Stimulated activated CD4-positive, alpha-beta T cell treated with anti-CD3 and anti-CD28 coated beads, Interleukin-4, amount 100 ng/mL, for 24 hours (primary cell): ENCODE results near the gene LYPD6.
"Not testable (repeated sequence)": the region's sequence is repeated elsewhere in the genome, so short reads cannot be mapped to it uniquely, and the experiment has no call there.

Experiments
- DNase-seq: peaks from one replicate; pipeline ENCODE4 v3.0.0-alpha.2; 2020

Gene LYPD6, protein sequence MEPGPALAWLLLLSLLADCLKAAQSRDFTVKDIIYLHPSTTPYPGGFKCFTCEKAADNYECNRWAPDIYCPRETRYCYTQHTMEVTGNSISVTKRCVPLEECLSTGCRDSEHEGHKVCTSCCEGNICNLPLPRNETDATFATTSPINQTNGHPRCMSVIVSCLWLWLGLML

DNA sequence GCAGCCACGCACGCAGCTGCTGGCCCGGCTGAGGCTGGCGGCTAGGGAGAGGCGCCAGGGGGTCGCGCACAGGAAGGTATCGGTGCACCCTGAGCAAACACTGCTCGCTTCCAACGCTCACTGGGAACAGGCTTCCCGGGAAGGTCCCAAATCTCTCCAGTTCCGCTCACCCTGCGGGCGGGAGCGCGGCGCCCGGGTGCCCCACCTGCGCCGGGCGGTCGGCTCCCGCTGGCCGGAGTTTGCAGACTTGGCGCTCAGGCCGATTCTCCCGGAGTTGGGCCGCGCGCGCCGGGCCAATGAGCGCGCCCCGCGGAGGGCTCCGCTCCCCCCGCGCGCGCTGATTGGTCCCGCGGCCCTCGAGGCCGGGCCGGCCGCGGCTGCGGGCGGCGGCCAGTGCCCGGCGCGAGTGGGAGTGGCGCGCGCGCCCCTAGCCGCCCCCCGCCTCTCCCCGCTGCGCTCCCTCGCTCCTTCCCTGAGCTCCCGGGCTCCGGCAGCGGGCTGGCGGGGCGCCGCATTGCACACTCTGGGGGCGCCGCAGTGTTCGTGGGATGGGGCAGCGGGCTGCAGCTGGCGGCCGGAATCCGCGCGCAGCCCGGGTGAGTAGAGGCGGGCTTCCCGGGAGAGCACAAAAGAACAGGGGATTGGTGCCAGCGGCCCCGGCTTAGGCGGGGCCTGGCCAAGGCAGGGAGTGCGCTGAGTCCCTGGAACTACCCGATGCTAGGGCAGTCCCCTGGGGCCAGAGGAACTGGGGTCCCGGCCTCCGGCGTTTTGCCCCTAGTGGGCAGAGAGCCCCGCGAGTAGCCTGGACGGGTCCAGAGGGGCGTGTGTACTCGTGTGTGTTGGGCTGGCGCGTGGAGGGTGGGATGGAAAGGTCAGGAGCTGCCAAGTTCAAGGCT is at the start of gene LYPD6:
LYPD6 (plus strand) TSS at position 461 of the 896 bp plus-strand sequence. CDS start 107,122 bp downstream, outside the sequence.
- no peak for DNase-seq

DNA sequence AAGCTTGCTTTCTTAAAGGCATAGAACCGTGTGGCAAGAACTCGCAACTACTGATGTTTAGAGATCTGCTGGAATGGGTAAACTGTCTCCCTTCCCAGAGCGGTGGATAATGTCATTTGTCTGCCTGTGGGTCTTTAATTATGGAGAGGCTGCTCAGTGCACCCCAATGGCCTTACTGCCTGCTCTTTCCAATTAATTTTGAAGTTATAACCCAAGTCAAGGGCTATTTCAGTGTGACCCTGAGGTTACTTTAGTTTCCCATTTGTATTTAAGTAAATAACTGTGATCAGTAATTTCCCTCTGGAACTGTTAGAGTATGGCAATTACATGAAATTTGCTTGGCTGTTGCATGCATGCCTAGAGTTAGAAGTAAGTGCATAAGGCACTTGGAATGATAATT is 48.9 kb upstream of the LYPD6 start:
- DNase-seq: no peak

DNA sequence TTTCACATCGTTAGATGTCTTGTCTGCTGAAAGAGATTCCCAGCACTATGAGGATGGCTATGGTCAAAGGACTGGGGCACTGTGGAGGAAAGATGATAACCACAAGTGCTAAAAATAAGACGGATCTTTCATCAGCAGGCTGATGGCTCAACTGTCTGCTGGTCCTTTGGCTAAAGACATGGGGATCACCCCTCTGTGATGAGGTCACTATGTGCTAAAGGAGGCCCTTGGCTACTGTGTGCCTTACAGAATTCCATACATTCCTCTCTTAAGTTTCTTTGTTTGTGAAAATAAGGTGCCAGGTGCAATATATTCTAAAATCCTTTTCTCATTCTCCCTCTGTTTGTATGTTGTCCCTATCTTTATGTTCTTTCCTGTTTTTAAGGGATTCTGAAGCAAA is 39.7 kb upstream of the LYPD6 start:
- DNase-seq: no peak

DNA sequence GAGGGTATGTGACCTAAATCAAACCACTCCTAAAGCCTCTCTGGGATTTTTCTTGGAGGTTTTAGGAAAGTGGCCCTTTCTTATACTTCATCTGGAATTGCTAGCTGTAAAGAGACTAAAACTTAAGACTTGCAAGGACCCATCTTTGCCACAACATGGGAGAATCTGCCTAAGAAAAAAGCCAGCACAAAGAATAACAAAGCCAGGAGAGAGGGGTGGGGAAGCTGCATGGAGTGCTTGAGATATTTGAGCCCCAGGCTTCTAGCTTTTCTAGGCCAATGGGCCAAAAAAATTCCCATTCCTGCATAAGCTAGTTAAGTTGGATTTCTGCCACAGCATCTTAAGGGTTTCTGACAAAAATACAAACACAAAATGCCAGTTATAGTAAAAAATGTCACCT is 38.5 kb upstream of the LYPD6 start:
- DNase-seq: no peak

DNA sequence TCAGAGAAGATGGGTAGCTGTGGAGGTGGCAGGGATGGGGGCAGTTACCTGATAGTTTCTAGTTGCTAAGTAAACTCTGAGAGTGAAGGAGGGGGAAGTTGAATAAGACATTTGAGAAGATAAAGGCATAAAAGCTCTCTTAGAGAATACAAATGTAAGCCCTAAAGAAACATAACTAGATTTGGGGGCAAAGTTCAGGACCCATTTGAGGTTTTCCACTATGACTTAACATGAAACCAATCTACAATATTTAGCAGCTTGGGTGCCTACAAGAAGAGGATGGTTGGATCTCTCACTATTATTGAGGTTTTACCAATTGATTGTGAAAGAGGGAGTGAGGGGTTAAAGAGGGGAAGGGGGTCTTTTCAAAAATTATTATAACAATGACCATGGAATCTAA is 34.4 kb upstream of the LYPD6 start:
- no peak for DNase-seq

DNA sequence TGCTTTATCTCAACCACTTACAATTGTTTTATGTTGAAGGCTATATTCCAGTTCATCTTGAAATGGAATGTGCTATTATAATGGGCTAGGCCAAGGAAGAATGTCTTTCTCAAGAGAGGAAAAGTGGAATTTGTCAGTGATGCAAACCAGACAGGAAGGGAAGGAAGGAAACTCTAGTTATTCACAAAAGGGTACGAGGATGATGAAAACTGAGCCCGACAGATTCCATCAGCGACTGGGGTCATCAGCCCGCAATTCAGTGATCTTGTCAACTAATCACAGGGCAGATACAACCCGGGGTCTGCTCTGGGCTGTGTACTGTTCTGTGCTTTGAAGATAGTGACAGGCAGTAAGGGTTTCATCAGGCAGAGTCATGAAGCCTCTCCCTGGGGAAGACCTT is 23.4 kb upstream of the LYPD6 start:
- no peak for DNase-seq

DNA sequence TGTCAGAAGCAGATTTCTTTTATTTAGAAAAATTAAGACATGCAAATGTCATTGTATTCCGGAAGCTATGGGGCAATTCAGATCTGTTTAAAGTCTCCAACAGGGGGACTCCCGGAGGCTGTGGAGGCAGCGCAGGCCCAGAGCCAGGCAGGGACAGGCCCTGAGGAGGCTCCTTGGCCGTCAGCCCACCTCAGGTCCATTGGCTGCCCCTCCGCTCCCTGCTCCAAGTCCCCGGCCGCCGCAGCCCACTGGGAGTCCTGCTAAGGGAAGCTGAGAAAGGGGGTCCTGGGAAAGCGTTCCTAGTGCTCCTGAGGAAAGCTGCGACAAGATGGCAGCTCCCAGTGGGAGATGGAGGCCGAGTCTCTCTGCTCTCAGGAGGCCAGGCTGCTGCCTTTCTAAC is 20.0 kb upstream of the LYPD6 start:
- no peak for DNase-seq

DNA sequence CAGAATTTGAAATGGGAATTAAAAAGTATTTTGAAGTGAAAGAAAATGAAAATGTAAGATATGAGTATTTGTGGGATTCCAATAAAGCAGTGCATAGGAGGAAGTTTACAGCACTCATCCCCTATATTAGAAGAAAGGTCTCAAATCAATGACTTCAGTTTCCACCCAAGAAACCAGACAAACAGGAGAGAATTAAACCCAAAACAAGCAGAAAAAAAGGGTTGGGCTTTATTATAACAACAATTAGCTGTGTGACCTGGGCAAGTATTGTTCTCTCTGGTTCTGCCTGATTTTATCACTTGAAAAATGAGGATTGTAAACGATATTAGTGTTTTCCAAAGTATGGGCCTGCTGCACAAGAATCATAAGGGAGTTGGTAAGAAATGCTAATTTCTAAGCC is 18.3 kb upstream of the LYPD6 start:
- no peak for DNase-seq

DNA sequence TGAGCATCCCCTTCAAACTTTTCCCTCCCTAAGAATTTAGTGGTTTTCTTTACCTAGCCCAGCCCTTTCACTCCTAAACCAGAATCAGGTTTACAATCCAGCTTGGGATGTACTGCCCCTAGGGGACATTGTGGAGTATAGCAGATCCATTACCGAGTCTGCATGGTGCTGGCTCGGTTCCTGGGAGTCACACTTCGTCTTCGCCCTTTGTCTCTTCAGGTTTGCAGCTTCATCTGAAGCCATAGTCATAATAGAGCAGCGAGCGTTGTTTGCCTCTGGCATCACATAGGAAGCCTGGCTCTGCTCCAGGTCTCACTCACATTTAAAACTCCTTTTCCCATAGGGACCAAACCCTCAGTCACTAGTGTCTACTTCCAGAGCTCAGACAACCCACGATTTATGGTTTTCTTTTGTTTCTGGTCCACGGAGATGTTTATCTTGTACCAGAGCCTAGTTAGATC is 16.8 kb upstream of the LYPD6 start:
- no peak for DNase-seq

DNA sequence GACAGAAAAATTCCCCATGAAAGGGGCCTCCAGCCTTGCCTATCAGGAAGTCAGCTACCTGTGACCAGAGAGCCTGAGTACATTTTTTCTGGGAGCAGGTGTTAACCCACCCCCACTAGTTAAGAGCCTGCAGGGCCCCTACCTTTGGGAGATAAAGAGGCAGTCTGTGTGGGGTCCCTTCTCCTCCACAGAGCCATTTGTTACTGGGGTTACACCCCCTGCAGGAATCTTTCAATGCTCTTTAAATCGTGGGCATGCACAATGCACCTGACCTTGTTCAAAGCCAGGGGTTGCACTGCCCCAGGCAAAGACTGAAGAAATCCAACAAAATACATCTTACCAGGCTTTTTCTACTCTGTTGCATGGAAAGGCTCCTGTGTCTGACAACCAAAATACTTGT is 15.7 kb upstream of the LYPD6 start:
- DNase-seq: no peak

DNA sequence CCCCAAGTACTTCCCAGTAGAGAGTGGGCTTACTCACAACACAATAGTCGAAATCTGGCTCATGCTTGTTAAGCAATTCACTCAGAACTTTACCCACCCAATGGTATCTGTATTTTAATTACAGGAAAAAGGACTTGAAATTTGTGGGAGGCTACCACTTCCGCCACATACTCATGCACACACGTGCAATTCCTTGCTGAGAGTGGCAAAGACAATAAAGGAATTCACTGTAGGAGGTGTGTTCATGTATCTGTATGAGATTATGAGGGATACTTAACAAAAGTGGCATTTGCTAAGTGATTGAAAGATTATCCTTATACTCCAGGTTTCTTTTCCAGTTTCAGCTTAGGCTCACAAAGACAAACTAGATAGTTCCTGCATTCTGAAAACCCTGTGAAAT is 14.9 kb upstream of the LYPD6 start:
- no peak for DNase-seq

DNA sequence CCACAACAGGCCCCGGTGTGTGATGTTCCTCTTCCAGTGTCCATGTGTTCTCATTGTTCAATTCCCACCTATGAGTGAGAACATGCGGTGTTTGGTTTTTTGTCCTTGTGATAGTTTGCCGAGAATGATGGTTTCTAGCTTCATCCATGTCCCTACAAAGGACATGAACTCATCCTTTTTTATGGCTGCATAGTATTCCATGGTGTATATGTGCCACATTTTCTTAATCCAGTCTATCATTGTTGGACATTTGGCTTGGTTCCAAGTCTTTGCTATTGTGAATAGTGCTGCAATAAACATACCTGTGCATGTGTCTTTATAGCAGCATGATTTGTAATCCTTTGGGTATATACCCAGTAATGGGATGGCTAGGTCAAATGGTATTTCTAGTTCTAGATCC is 11.8 kb upstream of the LYPD6 start:
- DNase-seq: not testable (repeated sequence)

DNA sequence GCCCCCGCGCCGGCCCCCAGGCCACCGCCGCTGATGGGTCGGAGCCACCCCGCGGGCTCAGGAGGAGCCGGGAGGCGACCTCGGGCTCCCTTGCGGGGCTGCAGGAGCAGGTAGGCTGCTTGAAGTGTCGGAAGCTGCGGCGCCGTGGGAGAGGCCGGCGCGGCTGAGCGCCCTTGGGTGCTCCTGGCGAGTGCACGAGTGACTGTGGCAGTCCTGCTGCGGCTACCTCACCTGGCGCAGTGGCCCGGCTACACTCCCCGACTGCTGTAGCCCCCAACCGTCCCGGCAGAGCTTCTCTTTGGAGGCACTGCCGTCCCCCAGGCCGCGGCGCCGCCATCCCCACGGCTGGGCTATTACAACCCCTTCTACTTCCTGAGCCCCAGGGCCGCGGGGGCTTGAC is 10.0 kb upstream of the LYPD6 start:
- DNase-seq: no peak

DNA sequence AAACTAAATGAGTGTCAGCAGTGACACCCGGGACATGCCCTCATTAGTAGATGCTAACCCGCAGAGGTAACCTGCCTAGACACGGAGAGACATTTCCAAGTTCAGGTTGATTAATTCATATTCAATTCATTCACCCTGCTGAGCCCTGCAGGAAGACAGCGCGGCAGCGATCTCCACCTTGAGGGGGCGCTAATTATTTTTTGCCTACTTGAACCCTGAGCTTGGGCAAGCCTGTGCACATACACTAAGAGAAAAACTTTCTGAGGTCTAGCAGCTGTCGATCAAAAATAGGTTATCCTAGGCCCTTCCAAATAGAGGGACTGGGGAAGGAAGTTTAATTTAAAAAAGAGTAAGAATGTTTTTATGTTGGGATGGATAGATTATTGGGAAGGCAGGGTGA is 1.3 kb upstream of the LYPD6 start:
- DNase-seq: no peak

DNA sequence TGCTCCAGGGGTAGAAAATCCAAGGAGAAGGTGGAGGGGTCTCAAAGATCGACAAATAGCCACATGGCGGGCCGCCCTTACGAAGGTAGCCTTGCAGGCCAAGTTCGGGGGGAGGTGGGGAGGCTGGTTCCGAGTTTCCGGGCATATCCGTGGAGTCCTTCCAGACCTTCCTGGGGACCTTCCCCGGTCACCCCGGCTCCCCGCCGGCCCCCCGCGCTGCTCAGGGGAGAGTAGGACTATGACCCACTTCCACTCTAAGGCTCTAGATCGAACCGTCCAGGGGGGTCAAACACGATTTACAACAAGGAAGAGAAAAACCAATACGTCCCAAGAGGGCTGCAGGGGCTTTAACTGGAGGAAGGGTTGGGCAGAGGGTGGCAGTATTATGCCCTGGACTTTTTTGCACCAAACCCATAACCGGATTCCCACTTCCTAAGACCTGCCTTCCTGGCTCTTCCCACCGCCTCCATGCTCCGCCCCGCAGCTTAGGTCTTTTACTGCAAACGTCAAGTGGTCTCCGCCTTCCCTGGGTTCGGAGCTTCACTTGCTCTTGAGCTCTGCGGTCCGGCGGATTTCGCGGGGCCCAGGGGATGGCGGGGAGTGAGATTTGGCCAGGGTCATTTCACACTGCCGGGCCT is 779 bp upstream of the LYPD6 start:
- DNase-seq: no peak

DNA sequence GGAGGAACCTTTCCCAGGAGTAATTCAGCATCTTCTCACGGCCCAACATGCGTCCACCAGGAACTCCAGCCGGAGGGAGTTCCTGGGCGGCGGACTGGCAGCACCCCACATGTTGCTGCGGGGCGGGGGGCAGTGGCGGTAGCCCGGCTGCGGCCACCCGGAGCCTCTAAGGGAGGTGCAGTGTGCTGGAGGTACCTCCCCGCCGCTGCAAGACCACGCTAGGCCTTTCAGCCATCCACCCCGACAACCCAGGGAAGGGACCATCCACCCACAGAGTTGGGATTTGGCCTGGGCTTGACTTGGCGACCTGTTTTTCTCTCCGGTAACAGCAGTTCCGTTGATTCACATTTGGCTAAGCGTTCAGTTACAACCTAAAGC is 625 bp downstream of the LYPD6 start:
- DNase-seq: no peak

DNA sequence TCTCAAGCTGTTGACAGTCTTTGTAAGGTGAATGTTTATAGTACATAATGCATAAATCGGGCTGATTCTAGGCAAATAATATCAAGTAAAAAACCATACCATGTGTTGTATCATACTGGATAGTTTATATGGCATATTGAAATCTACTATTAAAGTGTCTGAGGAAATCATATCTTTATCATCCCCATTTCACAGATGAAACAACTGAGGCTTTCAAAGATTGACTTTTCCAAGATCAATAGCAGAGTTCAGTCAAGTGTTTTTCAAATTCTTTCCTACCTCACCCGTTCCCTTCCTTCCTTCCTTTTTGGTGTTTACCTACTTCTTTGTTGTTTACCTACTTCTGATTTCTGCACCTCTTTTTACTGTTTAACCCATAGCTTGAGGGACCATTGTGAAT is 2.0 kb downstream of the LYPD6 start:
- no peak for DNase-seq

DNA sequence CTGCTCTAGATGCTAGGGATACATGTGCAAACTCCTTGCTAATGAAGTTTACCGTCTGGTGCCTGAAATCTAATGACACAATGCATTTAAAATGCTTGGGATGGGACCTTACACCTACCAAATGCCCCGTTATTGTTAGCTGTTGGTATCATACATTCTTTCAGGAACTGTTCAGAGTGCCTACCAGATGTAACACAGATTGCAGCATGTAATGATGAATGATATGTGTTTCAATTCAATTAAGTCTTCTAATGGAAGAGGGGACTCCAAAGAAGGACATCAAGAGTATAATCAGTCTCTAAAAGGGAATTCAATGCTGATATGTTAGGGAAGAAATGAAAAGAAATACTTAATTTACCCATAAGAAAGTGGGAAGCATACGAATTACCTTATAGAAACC is 3.2 kb downstream of the LYPD6 start:
- DNase-seq: no peak

DNA sequence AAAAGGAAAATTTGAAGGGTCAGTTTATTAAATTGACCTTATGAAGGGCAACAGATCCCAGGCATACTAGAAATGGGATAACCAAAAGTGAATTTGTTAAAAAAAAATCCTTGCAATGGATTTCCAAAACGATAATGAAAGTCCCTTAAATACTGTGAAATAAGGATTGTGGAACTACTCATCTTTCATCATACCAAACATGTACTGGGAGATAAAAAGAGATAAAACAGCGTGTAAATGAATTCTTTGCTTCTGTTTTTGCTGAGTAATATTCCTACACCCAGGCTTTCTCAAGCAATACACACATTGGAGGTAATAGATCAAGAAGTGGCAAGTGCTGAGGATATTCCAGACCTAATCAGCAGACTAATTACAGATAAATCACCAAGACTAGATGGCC is 3.8 kb downstream of the LYPD6 start:
- no peak for DNase-seq

DNA sequence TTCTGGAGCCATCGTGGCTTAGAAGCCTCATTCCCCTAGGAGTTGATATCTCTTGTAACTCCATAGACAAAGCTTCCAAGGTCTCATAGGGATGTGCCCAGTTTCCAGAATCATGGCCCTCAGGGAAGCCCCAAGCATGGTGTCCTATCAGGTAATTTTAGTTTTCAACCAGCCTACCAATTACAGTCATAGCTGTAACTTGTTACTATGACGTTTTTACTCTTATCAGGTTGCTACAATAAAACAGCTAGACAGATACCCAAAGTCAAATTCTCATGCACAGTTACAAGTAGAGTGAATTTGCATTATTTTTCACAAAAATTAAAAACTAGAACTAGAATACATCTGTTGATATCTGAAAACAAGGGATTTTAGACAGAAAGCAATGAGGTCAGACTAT is 8.9 kb downstream of the LYPD6 start:
- DNase-seq: no peak

DNA sequence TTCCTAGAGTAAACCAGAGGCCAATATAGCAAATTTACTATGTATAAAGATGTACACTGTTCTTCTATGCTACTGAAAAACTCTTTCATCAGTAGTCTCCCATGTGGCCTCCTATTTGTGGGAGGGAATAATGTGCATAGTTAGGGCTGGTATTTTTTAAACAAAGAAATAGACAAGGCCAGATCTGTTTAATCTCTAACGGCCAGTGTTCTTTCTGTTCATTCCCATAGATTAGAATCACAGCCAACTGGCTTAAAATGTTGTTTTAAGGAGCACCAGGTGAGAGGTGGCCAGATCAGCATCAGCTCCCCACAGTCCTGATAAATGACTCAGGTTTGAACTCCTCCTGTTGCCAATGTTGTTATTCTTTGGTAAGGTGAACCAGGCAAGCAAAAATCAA is 12.1 kb downstream of the LYPD6 start:
- no peak for DNase-seq

DNA sequence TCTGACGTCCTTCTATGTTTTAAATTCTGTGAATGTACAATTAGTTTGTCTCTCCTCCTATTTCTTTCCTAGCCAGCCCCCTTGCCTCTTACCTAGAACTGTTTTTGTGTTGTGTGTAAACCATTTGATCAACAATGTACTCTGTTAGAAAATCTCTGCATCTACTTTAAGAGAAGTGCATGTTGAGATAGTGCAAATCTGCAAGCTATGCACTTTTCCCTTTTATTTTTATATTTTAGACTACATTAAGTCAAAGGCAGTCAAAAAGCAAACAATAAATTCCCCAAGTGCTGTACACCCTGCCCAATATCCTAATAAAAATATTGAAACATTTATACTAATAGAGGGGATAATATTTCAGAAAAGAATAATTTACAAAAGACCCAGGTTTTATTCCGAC is 13.7 kb downstream of the LYPD6 start:
- DNase-seq: no peak

DNA sequence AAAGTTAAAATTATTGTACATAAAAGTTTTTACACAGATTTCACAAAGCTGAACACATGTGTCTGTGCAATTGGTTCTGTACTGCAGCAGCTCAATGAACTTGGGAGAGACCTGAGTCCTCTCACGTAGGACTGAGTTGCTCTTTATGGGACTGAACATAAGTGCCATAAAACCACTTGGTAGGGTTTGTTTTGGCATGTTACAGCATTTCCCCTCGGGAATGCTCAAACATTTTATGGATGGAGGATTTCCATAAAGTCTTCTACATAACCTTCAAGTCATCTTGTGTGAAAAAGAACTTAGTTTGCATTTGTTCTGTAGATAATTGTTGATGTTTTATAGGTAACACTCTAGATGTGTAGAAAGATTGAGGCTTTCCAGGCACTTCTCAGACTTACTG is 15.9 kb downstream of the LYPD6 start:
- DNase-seq: no peak

DNA sequence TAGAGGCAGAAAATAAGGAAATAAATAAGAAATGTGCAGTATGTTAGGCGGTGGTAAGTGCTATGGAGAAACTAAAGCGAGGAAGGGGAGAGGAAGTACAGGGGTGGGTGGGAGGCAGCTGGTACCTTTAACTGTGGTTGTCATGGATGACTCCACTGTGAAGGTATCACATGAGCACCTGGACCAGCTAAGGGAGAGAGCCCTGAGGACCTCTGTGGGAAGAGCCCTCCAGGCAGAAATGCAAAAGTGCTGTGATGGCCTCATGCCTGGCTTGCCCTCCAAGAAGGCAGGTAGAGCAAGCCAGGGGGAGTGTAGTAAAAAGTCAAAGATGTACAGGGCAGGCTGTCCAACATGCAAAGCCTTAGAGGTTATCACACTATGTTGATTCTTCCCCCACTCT is 17.9 kb downstream of the LYPD6 start:
- no peak for DNase-seq
